GM13977 (cell line): ENCODE data around the gene MFAP2.

Experiments
- DNase-seq: peaks from one replicate; pipeline ENCODE4 v3.0.0; 2012; ENCODE audit warnings: low spot score
- CTCF ChIP-seq: IDR thresholded peaks from 2 replicates; pipeline ENCODE4 v1.5.1; 2012; ENCODE audit warnings: mild to moderate bottlenecking, control low read depth; ENCODE audit not compliant: insufficient read depth; ENCODE audit errors: extremely low read depth, missing control alignments
- in situ Hi-C: fragments of 300-500 bp; cut with MboI; formaldehyde crosslinking; loops from one replicate; pipeline ENCODE4 v1.12.0; 2022; ENCODE audit warnings: low sequenced_read_pairs, low pct_unique_long_range_greater_than_20kb, mixed read lengths, inconsistent platforms; ENCODE audit not compliant: unreplicated experiment

Gene MFAP2

GRCh38 chr1:16986113-16986512 is 5.7 kb upstream of the MFAP2 start:
- in situ Hi-C loops, result no loop called here
- DNase-seq, result no peak
- TF ChIP-seq CTCF, result no peak

- in situ Hi-C loops, result no loop called here
- DNase-seq, result no peak
- no peak for TF ChIP-seq CTCF
Observed at GRCh38 chr1:16984717-16985116, 4.3 kb upstream of the MFAP2 start.

- no peak for DNase-seq
- TF ChIP-seq CTCF, result no peak
- in situ Hi-C loops, result no loop called here
Observed at GRCh38 chr1:16983649-16984048, 3.2 kb upstream of the MFAP2 start.

GRCh38 chr1:16982902-16983301 is 2.5 kb upstream of the MFAP2 start:
- in situ Hi-C loops, result no loop called here

GRCh38 chr1:16981269-16981849 is 939 bp upstream of the MFAP2 start:
- no peak for TF ChIP-seq CTCF
- in situ Hi-C loops, result no loop called here
- DNase-seq, result no peak

More at GRCh38 chr1:16982902-16983301, 2.5 kb upstream of the MFAP2 start:
- no peak for DNase-seq
- no peak for TF ChIP-seq CTCF

- no peak for TF ChIP-seq CTCF
- DNase-seq, result no peak
- in situ Hi-C loops, result loop anchor here (10.0 kb wide), 1 partner anchor 65 kb away; no protein-coding TSS in a partner anchor
Observed at GRCh38 chr1:16979475-16980327, 719 bp downstream of the MFAP2 start.
